HG02852 (cell line): ENCODE results near the gene PIBF1.
"Not testable (repeated sequence)": the region's sequence is repeated elsewhere in the genome, so short reads cannot be mapped to it uniquely, and the experiment has no call there.

ENCODE experiments used
- ATAC-seq: cut with Tn5 transposase; IDR thresholded peaks from one replicate; pipeline ENCODE4 v1.9.1; 2021; ENCODE audit warnings: mild to moderate bottlenecking, moderate library complexity; ENCODE audit not compliant: unreplicated experiment

PIBF1 gene

GRCh38 chr13:72820898-72821279 lies 39.0 kb downstream of the PIBF1 start:
- no peak for ATAC-seq

- no peak for ATAC-seq
Observed at GRCh38 chr13:72823081-72823480, 41.1 kb downstream of the PIBF1 start.

- no peak for ATAC-seq
Observed at GRCh38 chr13:72823724-72824123, 41.8 kb downstream of the PIBF1 start.

- ATAC-seq = no peak
Observed at GRCh38 chr13:72834601-72835000, 52.7 kb downstream of the PIBF1 start.

GRCh38 chr13:72839831-72840426 lies 58.0 kb downstream of the PIBF1 start:
- ATAC-seq = peak; percentile 93

- no peak for ATAC-seq
Observed at GRCh38 chr13:72842991-72843390, 61.1 kb downstream of the PIBF1 start.

- not testable (repeated sequence) for ATAC-seq
Observed at GRCh38 chr13:72845148-72845547, 63.2 kb downstream of the PIBF1 start.

GRCh38 chr13:72849571-72849970 lies 67.6 kb downstream of the PIBF1 start:
- no peak for ATAC-seq

GRCh38 chr13:72850959-72851677 lies 69.2 kb downstream of the PIBF1 start:
- no peak for ATAC-seq

- no peak for ATAC-seq
Observed at GRCh38 chr13:72851678-72852014, 69.7 kb downstream of the PIBF1 start.

- ATAC-seq = no peak
Observed at GRCh38 chr13:72852207-72852606, 70.3 kb downstream of the PIBF1 start.

- ATAC-seq = no peak
Observed at GRCh38 chr13:72853000-72853399, 71.1 kb downstream of the PIBF1 start.

GRCh38 chr13:72864142-72865011 lies 82.4 kb downstream of the PIBF1 start:
- ATAC-seq = peak; percentile 91

- no peak for ATAC-seq
Observed at GRCh38 chr13:72868229-72868628, 86.3 kb downstream of the PIBF1 start.

GRCh38 chr13:72875233-72875632 lies 93.3 kb downstream of the PIBF1 start:
- no peak for ATAC-seq

GRCh38 chr13:72884101-72884500 lies 102.2 kb downstream of the PIBF1 start:
- ATAC-seq = no peak

GRCh38 chr13:72886272-72887067 lies 104.5 kb downstream of the PIBF1 start:
- ATAC-seq = no peak

- no peak for ATAC-seq
Observed at GRCh38 chr13:72889495-72889894, 107.6 kb downstream of the PIBF1 start.

GRCh38 chr13:72890546-72890945 lies 108.6 kb downstream of the PIBF1 start:
- ATAC-seq = no peak

GRCh38 chr13:72891423-72891822 lies 109.5 kb downstream of the PIBF1 start:
- ATAC-seq = no peak

- ATAC-seq = no peak
Observed at GRCh38 chr13:72896869-72897268, 114.9 kb downstream of the PIBF1 start.
